ENCODE measurements around the gene COPRS. TPM values are rescaled to one million over a fixed set of nuclear protein-coding genes. Genes with fewer than 3 reads are reported as not detected.
"Not testable (repeated sequence)": the region's sequence is repeated elsewhere in the genome, so short reads cannot be mapped to it uniquely, and the experiment has no call there.

COPRS gene
- polyA plus RNA-seq, 1 of the 3 experiments (the other 2 are of a cell fraction), result 88.8 TPM

GRCh38 chr17:31820691-31821435 is 38.2 kb downstream of the COPRS start:
- no peaks in the 10 kb centered on the region for H3K9me2 ChIP-seq
- no peaks in the 10 kb centered on the region for H3K36me3 ChIP-seq (replicated peaks in 1 of 2; ENCODE audit: control insufficient read depth in 1 of 2, insufficient read depth in 2 of 2, low read length in 1 of 2)
- no peak overlapping the region for H3K9ac ChIP-seq
- H3K9me3 ChIP-seq, result no peaks in the 10 kb centered on the region
- no peaks in the 10 kb centered on the region for H3K79me2 ChIP-seq (ENCODE audit: insufficient read depth)
- H3K4me1 ChIP-seq (ENCODE audit: control insufficient read depth in 1 of 2, insufficient read depth in 2 of 2, low read depth in 1 of 2, low read length in 1 of 2), result peaks cover 2 to 4% of the 10 kb centered on the region in 2 experiments; a peak in 2 of 4 replicates
- 81% methylated on average over 5 of the region's 5 CpGs for WGBS (ENCODE audit: low lambda C conversion rate)
- TF ChIP-seq TEAD4 (IDR thresholded peaks at IDR 0.05; ENCODE audit: borderline replicate concordance, insufficient read depth) (no peak), MEF2A (IDR thresholded peaks at IDR 0.05; ENCODE audit: borderline replicate concordance, low read depth) (no peak)
- no peaks in the 10 kb centered on the region for H3K27me3 ChIP-seq (ENCODE audit: insufficient read depth)
- CTCF ChIA-PET, result interaction anchor here (1.4 kb wide), 1 partner anchor 22 kb away, joined by 4 read pairs; no protein-coding TSS in a partner anchor
- DNase-seq, result no peak
- no peak overlapping the region for H2AFZ ChIP-seq (ENCODE audit: low read depth)
- H3F3A ChIP-seq (replicated peaks; ENCODE audit: insufficient read depth), result peaks cover 9% of the 10 kb centered on the region
- H4K20me1 ChIP-seq (ENCODE audit: insufficient read depth), result no peaks in the 10 kb centered on the region
- POLR2A ChIA-PET, result no interaction called here
- H3K4me3 ChIP-seq (ENCODE audit: low read depth in 2 of 2, low read length in 1 of 2), result no peak overlapping the region
- no peak overlapping the region for H3K4me2 ChIP-seq
- no peak overlapping the region for H3K27ac ChIP-seq (ENCODE audit: low read depth in 2 of 2, low read length in 1 of 2)

GRCh38 chr17:31819578-31819977 is 39.5 kb downstream of the COPRS start:
- DNase-seq, result no peak
- Histone ChIP-seq H3K36me3 (replicated peaks in 1 of 2; ENCODE audit: control insufficient read depth in 1 of 2, insufficient read depth in 2 of 2, low read length in 1 of 2) (no peaks in the 10 kb centered on the region), H2AFZ (ENCODE audit: low read depth) (no peak overlapping the region), H3K4me2 (no peak overlapping the region), H3K27ac (ENCODE audit: low read depth in 2 of 2, low read length in 1 of 2) (no peak overlapping the region), H3K79me2 (ENCODE audit: insufficient read depth) (no peaks in the 10 kb centered on the region), H4K20me1 (ENCODE audit: insufficient read depth) (no peaks in the 10 kb centered on the region), H3K4me3 (ENCODE audit: low read depth in 2 of 2, low read length in 1 of 2) (no peak overlapping the region), H3K4me1 (ENCODE audit: control insufficient read depth in 1 of 2, insufficient read depth in 2 of 2, low read depth in 1 of 2, low read length in 1 of 2) (no peaks in the 10 kb centered on the region), H3K27me3 (ENCODE audit: insufficient read depth) (no peaks in the 10 kb centered on the region), H3K9me3 (no peaks in the 10 kb centered on the region), H3F3A (replicated peaks; ENCODE audit: insufficient read depth) (peaks cover 6% of the 10 kb centered on the region), H3K9ac (no peak overlapping the region), H3K9me2 (no peaks in the 10 kb centered on the region)
- ChIA-PET CTCF (no interaction called here), POLR2A (no interaction called here)
- TF ChIP-seq NRF1 (IDR thresholded peaks at IDR 0.05; ENCODE audit: low read depth, low read length) (no peak), GABPA (IDR thresholded peaks at IDR 0.05; ENCODE audit: low read depth) (no peak), GATA2 (CRISPR knock-in tag; IDR thresholded peaks at IDR 0.05) (no peak), TEAD4 (IDR thresholded peaks at IDR 0.05; ENCODE audit: borderline replicate concordance, insufficient read depth) (no peak), CHD2 (IDR thresholded peaks at IDR 0.05; ENCODE audit: low read length, partially characterized antibody) (no peak), MAX (IDR thresholded peaks at IDR 0.05; ENCODE audit: low read depth) (no peak), FOXJ3 (CRISPR knock-in tag; IDR thresholded peaks at IDR 0.05) (no peak), SMC3 (IDR thresholded peaks at IDR 0.05; ENCODE audit: low read depth, low read length) (no peak)
- 92% methylated on average over 5 of the region's 5 CpGs for WGBS (ENCODE audit: low lambda C conversion rate)

GRCh38 chr17:31818863-31819262 is 40.2 kb downstream of the COPRS start:
- H3F3A ChIP-seq (replicated peaks; ENCODE audit: insufficient read depth); CTCF ChIA-PET: not testable (repeated sequence)
- WGBS (ENCODE audit: low lambda C conversion rate), result 85% methylated on average over 7 of the region's 7 CpGs

More at GRCh38 chr17:31818863-31819262, 40.2 kb downstream of the COPRS start:
- H3K79me2 ChIP-seq (ENCODE audit: insufficient read depth); H3K9me2 ChIP-seq; H3K4me1 ChIP-seq (ENCODE audit: control insufficient read depth in 1 of 2, insufficient read depth in 2 of 2, low read depth in 1 of 2, low read length in 1 of 2); H2AFZ ChIP-seq (ENCODE audit: low read depth); H3K27me3 ChIP-seq (ENCODE audit: insufficient read depth); DNase-seq; POLR2A ChIA-PET; H3K4me2 ChIP-seq; H3K9ac ChIP-seq; H4K20me1 ChIP-seq (ENCODE audit: insufficient read depth); H3K36me3 ChIP-seq (replicated peaks in 1 of 2; ENCODE audit: control insufficient read depth in 1 of 2, insufficient read depth in 2 of 2, low read length in 1 of 2); H3K9me3 ChIP-seq; H3K4me3 ChIP-seq (ENCODE audit: low read depth in 2 of 2, low read length in 1 of 2); H3K27ac ChIP-seq (ENCODE audit: low read depth in 2 of 2, low read length in 1 of 2): not testable (repeated sequence)
